ENCODE results near the gene TEX22. TPM values are rescaled to one million over a fixed set of nuclear protein-coding genes. Genes with fewer than 3 reads are reported as not detected.

TEX22 gene
- total and polyA plus RNA-seq, 7 donors = 0.10 to 0.75 (median 0.34) TPM; not detected in 2

- Histone ChIP-seq H3K27me3 (ENCODE audit: insufficient read depth in 3 of 3, low read length in 2 of 3) (no peaks in the 10 kb centered on the region), H3K9me3 (no peaks in the 10 kb centered on the region), H3K36me3 (ENCODE audit: insufficient read depth in 1 of 2, low read depth in 1 of 2) (peaks cover 0 to 22% of the 10 kb centered on the region in 2 donors), H3K27ac (no peak overlapping the region), H3K4me3 (no peak overlapping the region), H3K4me1 (peaks cover 16% of the 10 kb centered on the region)
- intact Hi-C loops (cut with DNase I) = no loop called here
- WGBS, 3 donors = 77 to 88% (median 79%) methylated on average over 25 of the region's 25 CpGs
- DNase-seq (peak in 1 of 2 donors; percentile 51), ATAC-seq (no peak)
- no peak for TF ChIP-seq CTCF (IDR thresholded peaks at IDR 0.05)
These were observed 3.4 kb upstream of the TEX22 start for GRCh38 chr14:105394714-105395537.

GRCh38 chr14:105395538-105395854 lies 2.8 kb upstream of the TEX22 start:
- 91 to 93% (median 92%) methylated on average over 8 of the region's 8 CpGs for WGBS, 3 donors
- Histone ChIP-seq H3K27ac (no peak overlapping the region), H3K9me3 (no peaks in the 10 kb centered on the region), H3K4me3 (no peak overlapping the region), H3K36me3 (ENCODE audit: insufficient read depth in 1 of 2, low read depth in 1 of 2) (peaks cover 0 to 26% of the 10 kb centered on the region in 2 donors), H3K4me1 (peaks cover 18% of the 10 kb centered on the region), H3K27me3 (ENCODE audit: insufficient read depth in 3 of 3, low read length in 2 of 3) (no peaks in the 10 kb centered on the region)
- DNase-seq (no peak), ATAC-seq (no peak)
- intact Hi-C loops (cut with DNase I) = no loop called here
- no peak for TF ChIP-seq CTCF (IDR thresholded peaks at IDR 0.05)

GRCh38 chr14:105397350-105397931 lies 897 bp upstream of the TEX22 start:
- Histone ChIP-seq H3K4me3 (peak overlapping the region; percentile 98), H3K9me3 (no peaks in the 10 kb centered on the region), H3K27ac (peak overlapping the region; percentile 98), H3K36me3 (ENCODE audit: insufficient read depth in 1 of 2, low read depth in 1 of 2) (peaks cover 0 to 29% of the 10 kb centered on the region in 2 donors), H3K27me3 (ENCODE audit: insufficient read depth in 3 of 3, low read length in 2 of 3) (no peaks in the 10 kb centered on the region), H3K4me1 (peaks cover 18% of the 10 kb centered on the region)
- intact Hi-C loops (cut with DNase I) = no loop called here
- no peak for TF ChIP-seq CTCF (IDR thresholded peaks at IDR 0.05)
- 51 to 60% (median 54%) methylated on average over 13 of the region's 13 CpGs for WGBS, 3 donors
- DNase-seq (peak; percentile 31 to 58), ATAC-seq (peak in 3 of 4 donors; percentile 3 to 27 (median 21))

- Histone ChIP-seq H3K36me3 (ENCODE audit: insufficient read depth in 1 of 2, low read depth in 1 of 2) (peaks cover 0 to 23% of the 10 kb centered on the region in 2 donors), H3K4me1 (peaks cover 18% of the 10 kb centered on the region), H3K4me3 (peak overlapping the region; percentile 98), H3K9me3 (no peaks in the 10 kb centered on the region), H3K27me3 (ENCODE audit: insufficient read depth in 3 of 3, low read length in 2 of 3) (no peaks in the 10 kb centered on the region), H3K27ac (peak overlapping the region; percentile 98)
- 21 to 24% (median 22%) methylated on average over 29 to 41 of the region's 41 CpGs for WGBS, 3 donors
- intact Hi-C loops (cut with DNase I) = no loop called here
- no peak for DNase-seq
- ATAC-seq = peak; percentile 47 to 61 (median 48)
- no peak for TF ChIP-seq CTCF (IDR thresholded peaks at IDR 0.05)
These were observed 558 bp downstream of the TEX22 start for GRCh38 chr14:105398726-105399465.

Measured in psoas muscle (tissue), 8 donors.